Measurements from ENCODE around the gene AJAP1.

- no peak for TF ChIP-seq CTCF (IDR thresholded peaks at IDR 0.05)
- no peak for TF ChIP-seq POLR2AphosphoS5 (IDR thresholded peaks at IDR 0.05; ENCODE audit: low read depth, low read length)
- TF ChIP-seq REST (IDR thresholded peaks at IDR 0.05; ENCODE audit: insufficient read depth in 1 of 2, low read depth in 2 of 2, low read length in 1 of 2) = no peak
- TF ChIP-seq SIN3A (IDR thresholded peaks at IDR 0.05; ENCODE audit: borderline replicate concordance, insufficient read depth, low read depth, low read length) = no peak
These were observed 39.3 kb upstream of the AJAP1 start for GRCh38 chr1:4615138-4615470.

Data from Panc1 (cell line).